Measurements from ENCODE around the gene RDH13. TPM values are rescaled to one million over a fixed set of nuclear protein-coding genes. Genes with fewer than 3 reads are reported as not detected.
A peak's percentile ranks its signal among the peaks of the same experiment; 100 is the strongest.

RDH13 gene
- total and polyA plus RNA-seq, 10 of the 15 experiments (the other 5 are each of a cell fraction or from before 2014, with no cell fraction given): 1.3 to 11.6 (median 8.9) TPM

GRCh38 chr19:55088021-55088451 lies 25.1 kb upstream of the RDH13 start (continued):
- TF ChIP-seq, protein P1, sequence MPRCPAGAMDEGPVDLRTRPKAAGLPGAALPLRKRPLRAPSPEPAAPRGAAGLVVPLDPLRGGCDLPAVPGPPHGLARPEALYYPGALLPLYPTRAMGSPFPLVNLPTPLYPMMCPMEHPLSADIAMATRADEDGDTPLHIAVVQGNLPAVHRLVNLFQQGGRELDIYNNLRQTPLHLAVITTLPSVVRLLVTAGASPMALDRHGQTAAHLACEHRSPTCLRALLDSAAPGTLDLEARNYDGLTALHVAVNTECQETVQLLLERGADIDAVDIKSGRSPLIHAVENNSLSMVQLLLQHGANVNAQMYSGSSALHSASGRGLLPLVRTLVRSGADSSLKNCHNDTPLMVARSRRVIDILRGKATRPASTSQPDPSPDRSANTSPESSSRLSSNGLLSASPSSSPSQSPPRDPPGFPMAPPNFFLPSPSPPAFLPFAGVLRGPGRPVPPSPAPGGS (IDR thresholded peaks at IDR 0.05; ENCODE audit: borderline replicate concordance, insufficient read depth, low read depth, low read length, poor library complexity, severe bottlenecking): no peak
- TF ChIP-seq TAF1 (IDR thresholded peaks at IDR 0.05; ENCODE audit: borderline replicate concordance, low read depth, low read length) (no peak), ZBTB33 (IDR thresholded peaks at IDR 0.05) (no peak)

DNA sequence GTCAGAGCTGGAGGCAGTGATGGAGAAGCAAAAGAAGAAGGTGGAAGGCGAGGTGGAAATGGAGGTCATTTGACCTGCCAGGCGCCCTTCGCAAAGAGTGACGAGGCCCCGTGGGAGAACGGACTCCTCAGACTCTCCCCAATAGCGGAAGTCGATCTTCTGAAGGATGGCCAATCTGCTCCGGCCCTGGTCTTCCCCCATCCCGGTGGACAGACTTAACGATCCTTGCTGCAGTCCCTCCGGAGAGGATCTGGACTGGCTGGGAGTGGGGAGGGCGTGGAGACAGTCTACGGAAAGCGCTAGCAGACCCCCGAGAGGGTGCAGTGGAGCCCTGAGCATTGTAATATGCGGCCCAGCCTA lies 24.6 kb upstream of the RDH13 start:
- Histone ChIP-seq H2AFZ (ENCODE audit: control insufficient read depth, low read depth, low read length) (no peak overlapping the region), H3K36me3 (ENCODE audit: control insufficient read depth in 2 of 2, insufficient read depth in 2 of 2, low read length in 1 of 2) (no peaks in the 10 kb centered on the region; a peak in 2 of 4 replicates), H3K9ac (ENCODE audit: control insufficient read depth, insufficient read depth, low read length) (no peak overlapping the region), H3K27me3 (replicated peaks in 1 of 2; ENCODE audit: control insufficient read depth in 2 of 2, insufficient read depth in 2 of 2, low read length in 1 of 2) (peaks cover 0 to 7% of the 10 kb centered on the region in 2 experiments; a peak in 2 of 4 replicates), H3K4me3 (peak overlapping the region; percentile 27; the same call in 1 of the 2 replicates), H3K4me2 (ENCODE audit: control insufficient read depth, insufficient read depth) (peak overlapping the region; percentile 64), H4K20me1 (ENCODE audit: control insufficient read depth, insufficient read depth) (no peaks in the 10 kb centered on the region), H3K79me2 (ENCODE audit: control insufficient read depth, insufficient read depth, low read length) (no peaks in the 10 kb centered on the region), H3K27ac (ENCODE audit: control insufficient read depth, insufficient read depth) (no peak overlapping the region), H3K4me1 (ENCODE audit: control insufficient read depth, insufficient read depth, low read length) (0 out of 2 replicates have a peak, but pooled peaks cover 3% of the 10 kb centered on the region), H3K9me3 (replicated peaks; ENCODE audit: control insufficient read depth, insufficient read depth, low read length) (no peaks in the 10 kb centered on the region; the same call in 2 of the 3 replicates)
- WGBS (ENCODE audit: insufficient coverage, insufficient replicate concordance, low lambda C conversion rate, missing lambda C conversion rate): 36% methylated on average over 17 of the region's 17 CpGs
- FAIRE-seq: no peak
- CTCF ChIA-PET: interaction anchor here (0.7 to 3.2 kb wide), 9 partner anchors 14 to 433 kb away, joined by 3 to 18 read pairs (median 5); partner anchors contain the start of gene RDH13
- SMC1A ChIA-PET (ENCODE audit: uncharacterized antibody, unreplicated experiment): interaction anchor here (1.3 kb wide), 1 partner anchor 434 kb away, joined by 3 read pairs; no protein-coding TSS in a partner anchor
- BruUV-seq (replicated peaks): no TSS peak
- ATAC-seq: no peak
- in situ Hi-C loops (cut with MboI) (no loop called here), intact Hi-C loops (cut with micrococcal nuclease; ENCODE audit: unreplicated experiment) (no loop called here)
- POLR2A ChIA-PET: no interaction called here
- DNase-seq (ENCODE audit: low read depth, low spot score): no peak
- RAD21 ChIA-PET (ENCODE audit: unreplicated experiment): no interaction called here
- no peak for TF ChIP-seq ZBTB33 (IDR thresholded peaks at IDR 0.05)
- no peak for TF ChIP-seq TAF1 (IDR thresholded peaks at IDR 0.05; ENCODE audit: borderline replicate concordance, low read depth, low read length)
- TF ChIP-seq KLF5 (IDR thresholded peaks at IDR 0.05; ENCODE audit: partially characterized antibody): no peak
- TF ChIP-seq MTA2 (IDR thresholded peaks at IDR 0.05; ENCODE audit: low read depth): no peak
- no peak for TF ChIP-seq SPI1 (IDR thresholded peaks at IDR 0.05; ENCODE audit: borderline replicate concordance, insufficient read depth, low read depth, low read length)
- TF ChIP-seq BMI1 (IDR thresholded peaks at IDR 0.05; ENCODE audit: borderline replicate concordance): no peak
- TF ChIP-seq PML (IDR thresholded peaks at IDR 0.05; ENCODE audit: low read length): no peak
- no peak for TF ChIP-seq IRF3 (IDR thresholded peaks at IDR 0.05)

Data from GM12878 (cell line).